Activated CD4-positive, alpha-beta memory T cell treated with anti-CD3 and anti-CD28 coated beads, Interleukin-2, amount 10 ng/mL, durations not matched to agents 7 days and 5 days (primary cell): ENCODE results near the gene HLA-C. TPM values are rescaled to one million over a fixed set of nuclear protein-coding genes. Genes with fewer than 3 reads are reported as not detected.
"Not testable (repeated sequence)": the region's sequence is repeated elsewhere in the genome, so short reads cannot be mapped to it uniquely, and the experiment has no call there.

Source experiments
- CTCF ChIA-PET: fragments of 350-600 bp; sonication (Branson Sonifier 250); formaldehyde crosslinking; loops from one replicate; lab custom pipeline; 2021; ENCODE audit warnings: antibody characterized with exemption, inconsistent platforms; lab: Charles Lee
- POLR2A ChIA-PET: fragments of 350-600 bp; sonication (Branson Sonifier 250); formaldehyde crosslinking; loops from one replicate; lab custom pipeline; 2021; ENCODE audit warnings: antibody characterized with exemption; lab: Charles Lee
- DNase-seq: peaks from one replicate; pipeline ENCODE4 v3.0.0-alpha.2; 2020
- H3K27ac Mint-ChIP-seq: one replicate; pipeline ENCODE4 v1.8.0; 2021; ENCODE audit warnings: mild to moderate bottlenecking, mixed read lengths
- H3K27me3 Mint-ChIP-seq: one replicate; pipeline ENCODE4 v1.8.0; 2021; ENCODE audit warnings: mixed read lengths
- H3K36me3 Mint-ChIP-seq: one replicate; pipeline ENCODE4 v1.8.0; 2021; ENCODE audit warnings: low read depth, mixed read lengths
- H3K4me1 Mint-ChIP-seq: one replicate; pipeline ENCODE4 v1.8.0; 2021; ENCODE audit warnings: mixed read lengths
- H3K4me3 Mint-ChIP-seq: one replicate; pipeline ENCODE4 v1.8.0; 2021; ENCODE audit warnings: mild to moderate bottlenecking, mixed read lengths
- H3K9me3 Mint-ChIP-seq: one replicate; pipeline ENCODE4 v1.8.0; 2021; ENCODE audit warnings: mixed read lengths
- total RNA-seq, 2 experiments: library from RNA; stranded (reverse); gene quantifications; one replicate each; pipeline ENCODE4 v1.2.3, GENCODE V29; 2021

HLA-C gene
- total RNA-seq, 2 experiments from 2014 or later = 1,690 to 1,696 TPM

- H3K4me3 Mint-ChIP-seq = peak overlapping the region; percentile 9
- DNase-seq = no peak
- H3K36me3 Mint-ChIP-seq = peaks cover 59% of the 10 kb centered on the region
- H3K27me3 Mint-ChIP-seq = no peaks in the 10 kb centered on the region
- ChIA-PET CTCF (no interaction called here), POLR2A (interaction anchor here (1.1 to 5.1 kb wide), 3 partner anchors 64 to 86 kb away, joined by 4 to 66 read pairs (median 20); no protein-coding TSS in a partner anchor)
- peaks cover 9% of the 10 kb centered on the region for H3K9me3 Mint-ChIP-seq
- H3K27ac Mint-ChIP-seq = peak overlapping the region; percentile 44
- H3K4me1 Mint-ChIP-seq = peaks cover 40% of the 10 kb centered on the region
These were observed 4.1 kb downstream of the HLA-C start for GRCh38 chr6:31267651-31268368.

- Mint-ChIP-seq H3K27me3 (peaks cover 4% of the 10 kb centered on the region), H3K4me3 (no peak overlapping the region), H3K36me3 (peaks cover 56% of the 10 kb centered on the region), H3K9me3 (peaks cover 17% of the 10 kb centered on the region), H3K27ac (peak overlapping the region; percentile 17), H3K4me1 (peaks cover 38% of the 10 kb centered on the region)
- CTCF ChIA-PET = no interaction called here
- no peak for DNase-seq
- POLR2A ChIA-PET = interaction anchor here (1.0 to 5.1 kb wide), 2 partner anchors 28 to 87 kb away, joined by 3 to 66 read pairs; no protein-coding TSS in a partner anchor
These were observed 5.1 kb downstream of the HLA-C start for GRCh38 chr6:31266567-31267360.

DNA sequence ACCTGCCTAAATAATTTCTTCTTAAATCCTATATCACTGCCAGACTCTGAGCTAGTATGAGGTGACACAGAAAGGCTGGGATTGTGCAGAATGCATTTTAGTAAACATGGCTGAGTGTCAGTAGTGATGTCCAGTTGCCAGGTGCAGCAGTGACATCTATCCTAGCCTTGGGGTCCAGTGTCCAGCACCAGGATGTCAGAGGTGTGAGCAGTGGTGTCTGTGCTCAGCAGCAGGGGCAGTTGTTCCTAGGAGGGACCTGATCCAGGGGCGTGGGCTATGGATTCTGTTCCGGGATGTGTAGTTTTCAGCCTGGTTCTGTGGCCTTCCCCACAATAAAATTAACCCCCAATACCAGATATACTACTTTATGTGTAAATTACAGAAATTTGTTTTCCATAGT lies 6.0 kb downstream of the HLA-C start:
- peaks cover 19% of the 10 kb centered on the region for H3K9me3 Mint-ChIP-seq
- no peak overlapping the region for H3K4me3 Mint-ChIP-seq
- no peak for DNase-seq
- CTCF ChIA-PET = no interaction called here
- POLR2A ChIA-PET = interaction anchor here (1.1 kb wide), 2 partner anchors 69 to 86 kb away, joined by 3 to 4 read pairs; no protein-coding TSS in a partner anchor
- peaks cover 49% of the 10 kb centered on the region for H3K36me3 Mint-ChIP-seq
- peaks cover 36% of the 10 kb centered on the region for H3K4me1 Mint-ChIP-seq
- H3K27me3 Mint-ChIP-seq = peaks cover 7% of the 10 kb centered on the region
- H3K27ac Mint-ChIP-seq = no peak overlapping the region

DNA sequence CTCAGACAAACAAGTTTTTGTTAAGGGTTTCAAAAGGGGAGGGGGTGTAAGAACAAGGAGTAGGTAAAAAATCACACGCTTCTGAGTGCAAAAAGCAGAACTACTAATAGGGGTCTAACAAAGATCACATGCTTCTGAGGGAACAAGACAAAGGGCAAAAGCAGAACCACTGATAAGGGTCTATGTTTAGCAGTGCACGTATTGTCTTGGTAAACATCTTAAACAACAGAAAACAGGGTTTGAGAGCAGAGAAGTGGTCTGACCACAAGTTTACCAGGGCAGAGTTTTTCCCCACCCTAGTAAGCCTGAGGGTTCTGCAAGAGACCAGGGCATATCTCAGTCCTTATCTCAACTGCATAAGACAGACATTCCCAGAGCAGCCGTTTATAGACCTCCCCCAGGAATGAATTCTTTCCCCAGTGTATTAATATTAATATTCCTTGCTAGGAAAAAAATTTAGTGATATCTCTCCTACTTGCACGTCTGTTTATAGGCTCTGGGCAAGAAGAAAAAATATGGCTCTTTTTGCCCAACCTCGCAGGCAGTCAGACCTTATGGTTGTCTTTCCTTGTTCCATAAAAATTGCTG lies 8.5 kb downstream of the HLA-C start:
- Mint-ChIP-seq H3K9me3 (peaks cover 22% of the 10 kb centered on the region), H3K36me3 (peaks cover 24% of the 10 kb centered on the region), H3K4me1 (peaks cover 26% of the 10 kb centered on the region), H3K27me3 (peaks cover 14% of the 10 kb centered on the region)
- DNase-seq, H3K4me3 Mint-ChIP-seq, H3K27ac Mint-ChIP-seq, CTCF ChIA-PET, POLR2A ChIA-PET: not testable (repeated sequence)

DNA sequence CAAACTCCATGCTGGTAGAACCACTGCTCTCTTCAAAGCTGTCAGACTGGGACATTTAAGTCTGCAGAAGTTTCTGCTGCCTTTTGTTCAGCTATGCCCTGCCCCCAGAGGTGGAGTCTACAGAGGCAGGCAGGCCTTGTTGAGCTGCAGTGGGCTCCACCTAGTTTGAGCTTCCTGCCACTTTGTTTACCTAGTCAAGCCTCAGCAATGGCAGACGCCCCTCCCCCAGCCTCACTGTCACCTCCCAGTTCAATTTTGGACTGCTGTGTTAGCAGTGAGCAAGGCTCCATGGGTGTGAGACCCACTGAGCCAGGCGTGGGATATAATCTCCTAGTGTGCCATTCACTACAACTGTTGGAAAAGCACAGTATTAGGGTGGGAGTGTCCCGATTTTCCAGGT lies 11.9 kb downstream of the HLA-C start:
- H3K4me1 Mint-ChIP-seq, H3K4me3 Mint-ChIP-seq, H3K27ac Mint-ChIP-seq, CTCF ChIA-PET: not testable (repeated sequence)
- POLR2A ChIA-PET = interaction anchor here (0.9 to 1.4 kb wide), 3 partner anchors 10 to 52 kb away, joined by 3 to 4 read pairs (median 3); no protein-coding TSS in a partner anchor
- peaks cover 22% of the 10 kb centered on the region for H3K9me3 Mint-ChIP-seq
- peaks cover 11% of the 10 kb centered on the region for H3K36me3 Mint-ChIP-seq
- H3K27me3 Mint-ChIP-seq = peaks cover 37% of the 10 kb centered on the region
- peak; percentile 53 for DNase-seq

GRCh38 chr6:31252625-31253024 lies 19.3 kb downstream of the HLA-C start:
- CTCF ChIA-PET = interaction anchor here (0.6 to 1.4 kb wide), 2 partner anchors 114 to 300 kb away, joined by 4 to 5 read pairs; no protein-coding TSS in a partner anchor
- DNase-seq = no peak
- Mint-ChIP-seq H3K36me3 (peaks cover 10% of the 10 kb centered on the region), H3K27ac (no peak overlapping the region), H3K4me3 (no peak overlapping the region), H3K9me3 (peaks cover 5% of the 10 kb centered on the region), H3K4me1 (no peaks in the 10 kb centered on the region), H3K27me3 (peaks cover 49% of the 10 kb centered on the region)
- POLR2A ChIA-PET = no interaction called here

GRCh38 chr6:31251261-31251660 lies 20.6 kb downstream of the HLA-C start:
- ChIA-PET POLR2A (no interaction called here), CTCF (no interaction called here)
- Mint-ChIP-seq H3K36me3 (peaks cover 15% of the 10 kb centered on the region), H3K27me3 (peaks cover 54% of the 10 kb centered on the region), H3K9me3 (peaks cover 14% of the 10 kb centered on the region), H3K4me1 (no peaks in the 10 kb centered on the region), H3K4me3 (no peak overlapping the region), H3K27ac (no peak overlapping the region)
- DNase-seq = no peak

DNA sequence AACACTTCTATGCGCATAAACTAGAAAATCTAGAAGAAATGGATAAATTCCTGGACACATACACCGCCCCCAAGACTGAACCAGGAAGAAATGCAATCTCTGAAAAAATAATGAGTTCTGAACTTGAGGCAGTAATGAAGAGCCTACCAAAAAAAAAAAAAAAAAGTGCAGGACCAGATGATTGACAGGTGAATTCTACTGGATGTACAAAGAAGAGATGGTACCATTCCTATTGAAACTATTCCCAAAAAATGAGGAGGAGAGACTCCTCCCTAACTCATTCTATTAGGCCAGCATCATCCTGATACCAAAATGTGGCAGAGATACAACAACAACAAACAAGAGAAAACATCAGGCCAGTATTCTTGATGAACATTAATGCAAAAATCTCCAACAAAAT lies 22.7 kb downstream of the HLA-C start:
- Mint-ChIP-seq H3K4me1 (peaks cover 3% of the 10 kb centered on the region), H3K27me3 (peaks cover 46% of the 10 kb centered on the region), H3K36me3 (peaks cover 15% of the 10 kb centered on the region), H3K9me3 (peaks cover 14% of the 10 kb centered on the region), H3K4me3 (no peak overlapping the region), H3K27ac (no peak overlapping the region)
- CTCF ChIA-PET = interaction anchor here (1.0 kb wide), 1 partner anchor 118 kb away, joined by 3 read pairs; no protein-coding TSS in a partner anchor
- POLR2A ChIA-PET = no interaction called here
- DNase-seq = no peak

DNA sequence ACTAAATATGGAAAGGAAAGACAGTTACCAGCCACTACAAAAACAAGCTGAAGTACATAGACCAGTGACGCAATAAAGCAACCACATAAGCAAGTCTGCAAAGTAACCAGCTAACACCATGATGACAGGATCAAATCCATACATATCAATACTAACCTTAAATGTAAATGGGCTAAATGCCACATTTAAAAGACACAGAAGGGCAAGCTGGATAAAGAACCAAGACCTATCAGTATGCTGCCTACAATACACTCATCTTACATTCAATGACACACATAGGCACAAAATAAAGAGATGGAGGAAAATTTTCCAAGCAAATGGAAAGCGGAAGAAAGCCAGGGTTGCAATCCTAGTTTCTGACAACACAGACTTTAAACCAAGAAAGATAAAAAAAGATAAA lies 24.1 kb downstream of the HLA-C start:
- no peak overlapping the region for H3K27ac Mint-ChIP-seq
- H3K4me3 Mint-ChIP-seq = no peak overlapping the region
- ChIA-PET POLR2A (interaction anchor here (0.7 kb wide), 1 partner anchor 15 kb away, joined by 3 read pairs; no protein-coding TSS in a partner anchor), CTCF (no interaction called here)
- H3K4me1 Mint-ChIP-seq = peaks cover 7% of the 10 kb centered on the region
- H3K36me3 Mint-ChIP-seq = peaks cover 15% of the 10 kb centered on the region
- DNase-seq = no peak
- peaks cover 14% of the 10 kb centered on the region for H3K9me3 Mint-ChIP-seq
- peaks cover 47% of the 10 kb centered on the region for H3K27me3 Mint-ChIP-seq

DNA sequence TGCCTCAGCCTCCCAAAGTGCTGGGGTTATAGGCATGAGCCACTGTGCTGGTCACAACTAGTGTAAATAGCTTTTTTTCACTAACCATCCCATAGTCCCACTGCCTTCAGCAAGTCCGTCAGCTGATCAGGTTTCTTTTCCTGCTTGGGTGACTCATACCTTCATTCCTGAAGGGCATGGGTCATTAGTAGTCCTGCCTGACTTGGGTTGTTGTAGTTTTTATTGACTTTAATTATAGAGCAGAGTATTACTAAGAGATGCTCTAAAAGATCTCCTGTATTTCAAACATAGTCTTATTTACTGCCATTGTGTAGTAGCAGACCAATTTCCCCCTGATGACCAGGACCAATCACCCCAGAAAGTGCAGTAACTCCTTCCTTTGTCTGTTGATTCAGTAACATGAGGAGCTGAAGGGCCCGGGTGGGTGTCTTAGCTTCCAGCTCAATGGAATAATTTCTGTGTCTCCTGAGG lies 25.8 kb downstream of the HLA-C start:
- ChIA-PET POLR2A (no interaction called here), CTCF (interaction anchor here (1.1 kb wide), 1 partner anchor 9 kb away, joined by 3 read pairs; no protein-coding TSS in a partner anchor)
- peaks cover 43% of the 10 kb centered on the region for H3K27me3 Mint-ChIP-seq
- H3K4me3 Mint-ChIP-seq = no peak overlapping the region
- DNase-seq = no peak
- H3K27ac Mint-ChIP-seq = no peak overlapping the region
- H3K4me1 Mint-ChIP-seq = peaks cover 7% of the 10 kb centered on the region
- peaks cover 15% of the 10 kb centered on the region for H3K36me3 Mint-ChIP-seq
- peaks cover 14% of the 10 kb centered on the region for H3K9me3 Mint-ChIP-seq

DNA sequence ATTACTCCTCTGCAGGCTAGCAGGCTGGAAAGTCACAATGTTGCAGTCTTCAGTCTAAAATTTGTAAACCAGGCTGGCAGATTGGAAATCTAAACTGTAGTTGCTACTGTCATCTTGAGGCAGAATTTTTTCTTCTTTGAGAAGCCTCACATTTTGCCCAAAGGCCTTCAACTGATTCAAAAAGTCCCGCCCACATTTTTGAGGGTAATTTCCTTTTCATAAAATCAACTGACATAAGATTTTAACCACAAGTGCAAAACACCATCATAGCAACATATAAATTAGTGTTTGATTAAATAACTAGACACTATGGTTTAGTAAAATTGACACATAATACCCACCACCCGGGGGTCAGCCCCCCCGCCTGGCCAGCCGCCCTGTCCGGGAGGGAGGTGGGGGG lies 28.4 kb downstream of the HLA-C start:
- Mint-ChIP-seq H3K36me3 (peaks cover 11% of the 10 kb centered on the region), H3K27ac (no peak overlapping the region), H3K4me3 (no peak overlapping the region), H3K4me1 (peaks cover 7% of the 10 kb centered on the region), H3K27me3 (peaks cover 28% of the 10 kb centered on the region), H3K9me3 (peaks cover 12% of the 10 kb centered on the region)
- CTCF ChIA-PET = no interaction called here
- POLR2A ChIA-PET = no interaction called here
- DNase-seq = no peak

DNA sequence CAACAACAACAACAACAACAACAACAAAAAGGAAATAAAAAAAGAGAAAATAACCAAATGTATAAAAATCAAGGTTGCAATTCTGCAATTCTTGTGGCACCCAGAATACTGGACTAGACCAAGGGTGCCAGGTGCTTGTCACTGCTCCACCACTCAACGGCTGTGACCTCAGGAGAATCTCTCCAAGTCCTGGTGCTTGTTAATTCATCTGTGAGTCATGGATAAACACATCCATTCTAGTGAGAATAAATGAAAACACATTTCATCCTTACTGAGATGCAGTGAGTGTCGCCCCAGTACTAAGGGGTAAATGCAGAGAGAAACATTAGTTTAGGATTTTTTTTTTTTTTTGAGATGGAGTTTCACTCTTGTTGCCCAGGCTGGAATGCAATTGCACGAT lies 32.0 kb downstream of the HLA-C start:
- Mint-ChIP-seq H3K36me3 (no peaks in the 10 kb centered on the region), H3K4me1 (peaks cover 5% of the 10 kb centered on the region), H3K4me3 (no peak overlapping the region), H3K9me3 (no peaks in the 10 kb centered on the region), H3K27me3 (peaks cover 9% of the 10 kb centered on the region), H3K27ac (no peak overlapping the region)
- ChIA-PET CTCF (no interaction called here), POLR2A (no interaction called here)
- no peak for DNase-seq
